Measurements from ENCODE around the gene FKBP1A.

FKBP1A gene

GRCh38 chr20:1383623-1384404 is 9.0 kb downstream of the FKBP1A start:
- ATAC-seq (ENCODE audit: insufficient read depth, low read depth): no peak

GRCh38 chr20:1382670-1383069 is 10.2 kb downstream of the FKBP1A start:
- Histone ChIP-seq H3K9ac (ENCODE audit: low read depth, low read length) (no peak overlapping the region), H3K27me3 (ENCODE audit: insufficient read depth, low read length, poor library complexity) (no peaks in the 10 kb centered on the region), H3K4me3 (ENCODE audit: low read depth in 1 of 2, low read length in 2 of 2) (no peak overlapping the region), H3K9me3 (ENCODE audit: insufficient read depth, low read length, severe bottlenecking) (no peaks in the 10 kb centered on the region), H3K79me2 (ENCODE audit: insufficient read depth, low read length) (peaks cover 100% of the 10 kb centered on the region), H3K36me3 (ENCODE audit: insufficient read depth, low read length) (peaks cover 39% of the 10 kb centered on the region), H2AFZ (ENCODE audit: low read depth, low read length) (no peak overlapping the region), H3K4me2 (ENCODE audit: insufficient read depth, low read length) (no peak overlapping the region), H3K4me1 (ENCODE audit: insufficient read depth, low read length) (no peaks in the 10 kb centered on the region), H4K20me1 (ENCODE audit: insufficient read depth, low read length) (peaks cover 95% of the 10 kb centered on the region), H3K27ac (ENCODE audit: low read length) (no peak overlapping the region)
- no peak for ATAC-seq (ENCODE audit: insufficient read depth, low read depth)
- TF ChIP-seq EZH2 (IDR thresholded peaks at IDR 0.05; ENCODE audit: borderline replicate concordance, low read depth, low read length, severe bottlenecking): no peak
- no peak for TF ChIP-seq CTCF (IDR thresholded peaks at IDR 0.05; ENCODE audit: borderline replicate concordance, extremely low read depth, low read length, poor library complexity, severe bottlenecking)
- DNase-seq: no peak

More at GRCh38 chr20:1383623-1384404, 9.0 kb downstream of the FKBP1A start:
- Histone ChIP-seq H3K36me3 (ENCODE audit: insufficient read depth, low read length) (peaks cover 42% of the 10 kb centered on the region), H3K4me2 (ENCODE audit: insufficient read depth, low read length) (no peak overlapping the region), H3K4me3 (ENCODE audit: low read depth in 1 of 2, low read length in 2 of 2) (no peak overlapping the region), H3K9ac (ENCODE audit: low read depth, low read length) (no peak overlapping the region), H3K27ac (ENCODE audit: low read length) (no peak overlapping the region), H2AFZ (ENCODE audit: low read depth, low read length) (no peak overlapping the region), H3K79me2 (ENCODE audit: insufficient read depth, low read length) (peaks cover 100% of the 10 kb centered on the region), H3K9me3 (ENCODE audit: insufficient read depth, low read length, severe bottlenecking) (no peaks in the 10 kb centered on the region), H3K4me1 (ENCODE audit: insufficient read depth, low read length) (peaks cover 10% of the 10 kb centered on the region), H4K20me1 (ENCODE audit: insufficient read depth, low read length) (peaks cover 95% of the 10 kb centered on the region), H3K27me3 (ENCODE audit: insufficient read depth, low read length, poor library complexity) (no peaks in the 10 kb centered on the region)
- TF ChIP-seq EZH2 (IDR thresholded peaks at IDR 0.05; ENCODE audit: borderline replicate concordance, low read depth, low read length, severe bottlenecking) (no peak), CTCF (IDR thresholded peaks at IDR 0.05; ENCODE audit: borderline replicate concordance, extremely low read depth, low read length, poor library complexity, severe bottlenecking) (no peak)
- no peak for DNase-seq

- Histone ChIP-seq H3K27ac (ENCODE audit: low read length) (no peak overlapping the region), H3K9me3 (ENCODE audit: insufficient read depth, low read length, severe bottlenecking) (no peaks in the 10 kb centered on the region), H4K20me1 (ENCODE audit: insufficient read depth, low read length) (peaks cover 96% of the 10 kb centered on the region), H3K4me3 (ENCODE audit: low read depth in 1 of 2, low read length in 2 of 2) (no peak overlapping the region), H3K79me2 (ENCODE audit: insufficient read depth, low read length) (peaks cover 100% of the 10 kb centered on the region), H2AFZ (ENCODE audit: low read depth, low read length) (no peak overlapping the region), H3K36me3 (ENCODE audit: insufficient read depth, low read length) (peaks cover 46% of the 10 kb centered on the region), H3K4me2 (ENCODE audit: insufficient read depth, low read length) (no peak overlapping the region), H3K27me3 (ENCODE audit: insufficient read depth, low read length, poor library complexity) (no peaks in the 10 kb centered on the region), H3K9ac (ENCODE audit: low read depth, low read length) (no peak overlapping the region), H3K4me1 (ENCODE audit: insufficient read depth, low read length) (no peaks in the 10 kb centered on the region)
- TF ChIP-seq EZH2 (IDR thresholded peaks at IDR 0.05; ENCODE audit: borderline replicate concordance, low read depth, low read length, severe bottlenecking): no peak
- TF ChIP-seq CTCF (IDR thresholded peaks at IDR 0.05; ENCODE audit: borderline replicate concordance, extremely low read depth, low read length, poor library complexity, severe bottlenecking): no peak
- DNase-seq (no peak), ATAC-seq (ENCODE audit: insufficient read depth, low read depth) (no peak; the same call in 2 of the 3 replicates)
Measured at GRCh38 chr20:1381753-1382591, 10.9 kb downstream of the FKBP1A start.

Measured in DND-41 (cell line).